GM21717 (cell line): ENCODE data around the gene PSMD8.
"Not testable (repeated sequence)": the region's sequence is repeated elsewhere in the genome, so short reads cannot be mapped to it uniquely, and the experiment has no call there.

Source experiments
- ATAC-seq: cut with Tn5 transposase; IDR thresholded peaks from one replicate; pipeline ENCODE4 v1.9.1; 2021; ENCODE audit warnings: mild to moderate bottlenecking, moderate library complexity; ENCODE audit not compliant: unreplicated experiment

Gene PSMD8

GRCh38 chr19:38361633-38362075 lies 12.7 kb upstream of the PSMD8 start:
- no peak for ATAC-seq

DNA sequence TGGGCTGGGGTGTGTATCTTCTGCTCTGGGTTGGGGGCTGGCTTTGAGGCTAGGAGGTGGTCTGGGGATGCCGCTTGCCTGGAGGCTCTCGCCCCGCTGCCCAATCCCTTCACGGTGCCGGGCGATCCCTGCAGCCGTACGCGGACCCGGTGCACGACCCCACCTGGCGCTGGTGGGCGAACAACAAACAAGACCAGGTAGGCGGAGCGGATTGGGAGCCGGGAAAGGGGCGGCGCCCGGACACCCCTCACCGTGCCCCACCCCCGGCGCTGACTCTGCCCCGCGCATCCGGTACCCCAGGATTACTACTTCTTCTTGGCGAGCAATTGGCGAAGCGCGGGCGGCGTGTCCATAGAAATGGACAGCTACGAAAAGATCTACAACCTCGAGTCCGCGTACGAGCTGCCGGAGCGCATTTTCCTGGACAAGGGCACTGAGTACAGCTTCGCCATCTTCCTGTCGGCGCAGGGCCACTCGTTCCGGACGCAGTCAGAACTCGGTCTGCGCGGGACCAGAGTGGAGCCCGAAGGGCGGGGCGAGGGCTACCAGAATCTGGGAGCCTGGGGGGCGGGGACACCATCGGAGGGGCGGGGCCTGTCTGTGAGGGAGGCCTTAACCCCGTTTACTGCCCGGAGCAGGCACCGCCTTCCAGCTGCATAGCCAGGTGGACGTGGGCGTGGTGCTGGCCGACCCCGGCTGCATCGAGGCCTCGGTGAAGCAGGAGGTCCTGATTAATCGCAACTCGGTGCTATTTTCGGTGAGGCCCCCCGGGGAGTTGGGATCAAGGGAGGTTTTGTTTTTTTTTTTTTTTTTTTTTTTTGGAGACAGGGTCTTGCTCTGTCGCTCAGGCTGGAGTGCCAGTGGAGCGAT lies 12.1 kb upstream of the PSMD8 start:
- no peak for ATAC-seq

DNA sequence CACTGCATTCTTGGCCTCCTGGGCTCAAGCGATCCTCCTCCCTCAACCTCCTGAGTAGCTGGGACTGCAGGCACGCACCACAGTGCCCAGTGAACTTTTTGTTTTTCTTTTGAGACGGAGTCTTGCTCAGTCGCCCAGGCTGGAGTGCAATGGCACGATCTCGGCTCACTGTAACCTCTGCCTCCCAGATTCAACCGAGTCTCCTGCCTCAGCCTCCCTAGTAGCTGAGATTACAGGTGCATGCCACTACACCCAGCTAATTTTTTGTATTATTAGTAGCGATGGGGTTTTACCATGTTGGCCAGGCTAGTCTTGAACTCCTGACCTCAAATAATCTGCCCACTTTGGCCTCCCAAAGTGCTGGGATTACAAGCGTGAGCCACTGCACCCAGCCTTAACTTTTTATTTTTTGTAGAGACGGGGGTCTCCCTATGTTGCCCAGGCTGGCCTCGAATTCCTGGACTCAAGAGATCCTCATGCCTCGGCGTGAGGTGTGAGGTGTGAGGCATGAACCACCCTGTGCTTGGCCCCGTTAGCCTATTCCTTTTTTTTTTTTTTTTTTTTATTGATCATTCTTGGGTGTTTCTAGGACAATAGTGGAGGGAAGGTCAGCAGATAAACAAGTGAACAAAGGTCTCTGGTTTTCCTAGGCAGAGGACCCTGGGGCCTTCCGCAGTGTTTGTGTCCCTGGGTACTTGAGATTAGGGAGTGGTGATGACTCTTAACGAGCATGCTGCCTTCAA lies 11.3 kb upstream of the PSMD8 start:
- not testable (repeated sequence) for ATAC-seq

DNA sequence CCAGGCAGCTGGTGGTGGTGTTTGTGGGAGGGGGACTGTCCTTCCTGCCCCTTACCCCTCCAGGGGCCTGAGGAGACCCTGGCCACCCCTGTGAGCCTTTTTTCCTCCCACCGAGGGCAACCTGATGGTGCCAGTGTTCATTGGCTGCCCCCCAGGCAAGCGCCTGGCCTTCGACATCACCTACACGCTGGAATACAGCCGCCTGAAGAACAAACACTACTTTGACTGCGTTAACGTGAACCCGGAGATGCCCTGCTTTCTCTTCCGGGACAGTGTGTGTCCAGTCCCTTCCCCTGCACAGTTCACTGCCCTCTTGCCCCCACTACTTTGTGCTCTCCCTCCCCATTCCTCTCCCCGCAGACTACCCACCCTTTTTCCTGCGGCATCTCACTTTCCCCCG lies 7.3 kb upstream of the PSMD8 start:
- ATAC-seq, result no peak

- ATAC-seq, result no peak
Observed at GRCh38 chr19:38369584-38369983, 4.8 kb upstream of the PSMD8 start.

GRCh38 chr19:38370299-38370698 lies 4.1 kb upstream of the PSMD8 start:
- no peak for ATAC-seq

DNA sequence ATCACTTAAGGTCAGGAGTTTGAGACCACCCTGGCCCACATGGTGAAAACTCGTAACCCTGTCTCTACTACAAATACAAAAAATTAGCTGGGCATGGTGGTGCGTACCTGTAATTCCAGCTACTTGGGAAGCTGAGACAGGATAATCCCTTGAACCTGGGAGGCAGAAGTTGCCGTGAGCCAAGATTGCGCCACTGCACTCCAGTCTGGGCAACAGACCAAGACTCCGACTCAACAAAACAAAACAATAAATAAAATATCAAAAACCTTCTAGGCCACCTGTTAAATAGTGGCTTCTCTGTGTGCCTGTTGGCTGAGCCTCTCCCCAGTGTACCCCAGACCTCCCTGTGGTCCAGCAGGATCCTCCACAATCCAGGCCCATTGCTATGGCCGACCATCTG lies 3.3 kb upstream of the PSMD8 start:
- ATAC-seq, result no peak

DNA sequence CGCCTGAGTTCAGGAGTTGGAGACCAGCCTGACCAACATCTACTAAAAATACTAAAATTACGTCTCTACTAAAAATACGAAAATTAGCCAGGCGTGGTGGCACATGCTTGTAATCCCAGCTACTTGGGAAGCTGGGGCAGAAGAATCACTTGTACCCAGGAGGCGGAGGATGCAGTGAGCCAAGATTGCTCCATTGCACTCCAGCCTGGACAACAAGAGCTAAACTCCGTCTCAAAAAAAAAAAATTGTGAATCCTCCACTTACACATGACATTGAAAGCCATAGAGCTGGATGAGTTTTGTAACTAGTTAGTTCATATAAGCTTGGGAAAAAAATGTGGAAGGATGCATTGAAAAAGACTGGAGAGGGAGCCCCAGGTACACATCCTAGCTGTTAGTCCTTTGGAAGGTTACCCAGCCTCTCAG lies 452 bp upstream of the PSMD8 start:
- no peak for ATAC-seq

DNA sequence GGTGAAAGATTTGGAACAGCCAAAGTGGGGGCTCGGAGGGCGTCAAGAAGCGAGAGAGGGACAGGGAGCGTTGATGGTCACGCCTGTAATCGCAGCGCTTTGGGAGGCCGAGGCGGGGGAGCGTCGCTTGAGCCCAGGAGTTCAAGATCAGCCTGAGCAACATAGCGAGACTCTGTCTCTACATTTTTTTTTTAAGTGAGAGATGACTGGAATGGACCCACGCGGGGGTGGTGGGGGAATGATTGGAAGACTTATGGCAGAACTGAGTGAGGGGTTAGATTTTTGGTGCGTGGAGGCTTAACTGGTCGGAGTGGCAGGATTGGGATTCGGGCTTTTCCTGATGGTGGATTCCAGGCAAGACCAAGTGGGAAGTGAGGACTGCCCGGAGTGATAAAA lies 725 bp downstream of the PSMD8 start:
- no peak for ATAC-seq

DNA sequence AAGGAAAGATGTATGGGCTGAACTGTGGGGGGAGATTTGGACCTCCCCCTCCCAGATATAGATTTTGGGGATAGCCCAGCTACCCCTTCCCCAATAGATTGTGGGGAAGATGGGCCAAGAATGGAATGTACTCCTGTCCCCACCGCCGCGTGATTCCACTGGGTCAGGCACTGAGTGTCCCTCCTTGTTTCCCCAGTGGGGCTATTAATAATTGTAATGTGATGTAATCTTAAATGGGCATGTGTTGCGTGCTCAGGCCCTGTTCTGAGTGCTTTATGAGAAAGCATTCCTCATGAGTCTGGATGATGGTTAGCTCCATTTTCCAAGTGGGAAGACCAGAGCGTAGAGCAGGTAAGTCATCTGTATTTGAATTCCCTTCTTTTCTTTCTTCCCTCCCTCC lies 1.4 kb downstream of the PSMD8 start:
- ATAC-seq, result no peak

DNA sequence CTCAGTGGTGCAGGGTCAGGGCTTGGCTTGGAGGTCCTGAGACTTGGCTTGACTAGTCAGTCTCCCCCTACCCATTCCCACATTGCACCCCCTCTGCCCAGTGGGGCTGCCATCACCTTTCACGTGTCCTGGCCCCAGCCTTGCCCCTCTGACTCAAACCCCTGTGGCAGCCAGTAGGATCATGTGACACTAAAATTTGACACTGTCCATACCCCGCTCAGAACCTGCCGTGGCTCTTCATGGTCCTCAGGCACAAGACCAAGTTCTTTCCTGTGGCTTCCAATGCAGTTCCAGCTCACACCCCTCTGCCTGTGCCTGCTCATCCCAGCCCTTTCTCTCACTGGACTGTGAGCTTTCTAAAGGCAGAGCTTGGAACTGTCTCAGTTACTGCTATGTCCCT lies 2.2 kb downstream of the PSMD8 start:
- no peak for ATAC-seq

GRCh38 chr19:38377052-38377451 lies 2.7 kb downstream of the PSMD8 start:
- no peak for ATAC-seq

- ATAC-seq, result no peak
Observed at GRCh38 chr19:38378866-38379265, 4.5 kb downstream of the PSMD8 start.

- ATAC-seq, result no peak
Observed at GRCh38 chr19:38381138-38381537, 6.8 kb downstream of the PSMD8 start.

DNA sequence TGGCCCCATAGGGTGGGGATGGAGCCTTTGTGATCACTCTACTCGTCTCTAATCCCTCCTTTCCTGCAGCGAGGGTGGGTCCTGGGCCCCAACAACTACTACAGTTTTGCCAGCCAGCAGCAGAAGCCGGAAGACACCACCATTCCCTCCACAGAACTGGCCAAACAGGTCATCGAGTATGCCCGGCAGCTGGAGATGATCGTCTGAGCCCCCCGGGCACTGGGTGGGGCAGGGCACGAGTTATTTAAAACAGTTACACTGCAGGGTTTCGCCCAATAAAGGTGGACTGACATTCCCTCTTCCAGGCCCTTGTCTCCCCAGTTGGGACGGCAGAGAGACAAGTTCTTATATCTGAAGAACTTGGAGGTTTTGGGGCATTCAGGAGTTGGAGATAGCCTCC lies 8.8 kb downstream of the PSMD8 start:
- ATAC-seq, result no peak

GRCh38 chr19:38383743-38384142 lies 9.4 kb downstream of the PSMD8 start:
- no peak for ATAC-seq

DNA sequence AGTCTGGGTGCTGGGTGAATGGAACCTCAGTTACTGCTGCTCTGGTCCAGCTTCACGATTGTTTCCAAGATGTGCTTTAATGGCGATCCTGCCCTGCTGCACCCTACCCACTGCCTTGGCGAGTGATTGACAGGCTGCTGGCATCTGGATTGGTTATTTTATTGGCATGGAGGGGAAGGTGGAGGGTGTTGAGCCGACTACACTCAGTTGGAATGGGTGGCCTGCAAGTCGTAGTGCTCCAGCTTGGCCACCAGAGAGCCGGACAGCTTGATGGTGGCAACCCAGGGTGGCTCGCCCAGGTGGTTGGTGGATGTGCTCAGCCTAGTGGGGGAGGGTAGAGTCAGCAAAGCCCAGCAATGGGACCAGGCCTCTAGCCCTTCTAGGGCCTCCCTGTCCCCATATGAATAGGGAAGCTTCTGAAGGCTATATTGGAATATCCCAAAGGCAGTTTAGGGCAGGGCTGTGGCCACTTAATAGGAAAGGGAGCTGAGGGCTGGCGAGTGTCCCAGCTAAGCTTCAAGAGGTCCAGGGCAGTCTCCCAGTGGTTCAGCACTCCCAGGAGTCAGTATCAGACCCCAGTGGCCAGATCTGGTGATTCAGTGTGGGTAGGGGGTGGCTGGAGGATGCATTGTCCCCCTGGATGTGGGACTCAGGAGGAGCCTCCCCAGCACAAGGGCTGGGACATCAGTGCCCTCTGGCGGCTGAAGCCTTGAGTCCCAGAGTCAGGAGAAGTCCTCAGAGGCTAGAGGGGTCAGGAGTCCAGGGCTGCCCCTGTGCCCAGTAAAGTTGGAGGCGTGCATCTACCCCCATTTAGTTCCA lies 10.0 kb downstream of the PSMD8 start:
- ATAC-seq, result no peak

GRCh38 chr19:38385057-38385803 lies 10.9 kb downstream of the PSMD8 start:
- ATAC-seq, result no peak

DNA sequence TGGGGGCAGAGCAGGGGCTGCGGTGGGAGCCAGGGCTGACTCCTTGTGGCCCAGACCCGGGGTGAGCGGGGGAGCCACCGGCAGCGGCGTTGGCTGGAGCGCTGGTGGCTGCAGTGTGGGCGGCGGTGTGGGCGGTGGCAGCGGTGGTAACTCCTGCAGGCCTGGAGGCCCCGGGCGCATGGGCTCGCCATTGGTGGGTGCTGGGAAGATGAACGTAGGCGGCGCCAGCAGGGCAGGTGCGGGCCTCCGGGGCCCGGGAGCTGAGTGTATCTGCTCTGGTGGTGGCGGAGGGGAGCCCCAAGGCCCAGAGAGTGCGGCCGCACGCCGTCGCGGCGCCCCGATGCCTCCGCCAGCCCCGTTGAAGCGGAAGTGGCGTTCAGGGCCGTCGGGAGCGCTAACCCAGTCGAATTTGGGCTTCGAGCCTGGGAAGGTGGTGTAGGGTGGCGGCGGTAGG lies 11.5 kb downstream of the PSMD8 start:
- no peak for ATAC-seq

GRCh38 chr19:38386300-38386970 lies 12.1 kb downstream of the PSMD8 start:
- ATAC-seq, result no peak
